Astrocyte (in vitro differentiated cells and primary cell): ENCODE results near the gene GAB2.
"Not testable (repeated sequence)": the region's sequence is repeated elsewhere in the genome, so short reads cannot be mapped to it uniquely, and the experiment has no call there.

ENCODE experiments used
- CTCF ChIP-seq: IDR thresholded peaks from 2 replicates; pipeline ENCODE4 v1.5.1; 2011; ENCODE audit warnings: low read depth, mild to moderate bottlenecking, inconsistent platforms, low read length, moderate library complexity; ENCODE audit not compliant: insufficient read depth
- EZH2 ChIP-seq: IDR thresholded peaks from 2 replicates; pipeline ENCODE4 v1.6.1; 2012; ENCODE audit warnings: mild to moderate bottlenecking, low read length, inconsistent platforms; ENCODE audit not compliant: insufficient read depth

GRCh38 chr11:78272625-78273269, 144.9 kb downstream of the GAB2 start:
- not testable (repeated sequence) for TF ChIP-seq CTCF, EZH2
